Muscle of back (tissue), 10 donors: ENCODE data around the gene POU3F2. TPM values are rescaled to one million over a fixed set of nuclear protein-coding genes. Genes with fewer than 3 reads are reported as not detected.

Experiments used
- polyA plus RNA-seq, 10 donors: library from polyadenylated mRNA; unstranded; fragments of 120-200 nt; gene quantifications; one replicate each; pipeline ENCODE4 v1.2.1, GENCODE V29; 2013; ENCODE audit not compliant: insufficient read length in 10 of 10

Gene POU3F2
- polyA plus RNA-seq, 10 donors = 0.08 to 0.38 (median 0.21) TPM

Other genes starting within 250 kb of the POU3F2 start
- 10 to 100 TPM in 1 of 10 donors, 1 to 10 TPM in 9; 7.2 to 10.1 (median 8.7) TPM for gene FBXL4, start 113.4 kb downstream of the POU3F2 start, polyA plus RNA-seq